ENCODE measurements around the gene HSPH1. TPM values are rescaled to one million over a fixed set of nuclear protein-coding genes. Genes with fewer than 3 reads are reported as not detected.

HSPH1 gene
- total and polyA plus RNA-seq, 8 donors, result 11.1 to 37.0 (median 21.1) TPM

GRCh38 chr13:31111136-31111535 is 50.6 kb downstream of the HSPH1 start:
- ATAC-seq (no peak), FAIRE-seq (no peak), DNase-seq (no peak)
- no peaks in the 10 kb centered on the region for H3K36me3 ChIP-seq
- TF ChIP-seq CTCF (IDR thresholded peaks at IDR 0.05), result no peak
- H3K9me3 ChIP-seq, result no peaks in the 10 kb centered on the region
- no peak overlapping the region for H3K4me3 ChIP-seq
- H3K27me3 ChIP-seq, result no peaks in the 10 kb centered on the region
- H3K27ac ChIP-seq, result no peak overlapping the region
- WGBS, 2 donors, result 82 to 87% methylated on average over 4 of the region's 4 CpGs
- no peaks in the 10 kb centered on the region for H3K4me1 ChIP-seq
- intact Hi-C loops (cut with DNase I), result no loop called here

GRCh38 chr13:31110617-31111016 is 51.1 kb downstream of the HSPH1 start:
- no peak for DNase-seq
- Histone ChIP-seq H3K9me3 (no peaks in the 10 kb centered on the region), H3K4me1 (no peaks in the 10 kb centered on the region), H3K27ac (no peak overlapping the region), H3K27me3 (no peaks in the 10 kb centered on the region), H3K36me3 (no peaks in the 10 kb centered on the region), H3K4me3 (no peak overlapping the region)
- no peak for ATAC-seq
- no peak for FAIRE-seq
- 83 to 90% methylated on average over 10 of the region's 10 CpGs for WGBS, 2 donors
- TF ChIP-seq CTCF (IDR thresholded peaks at IDR 0.05), result no peak
- intact Hi-C loops (cut with DNase I), result no loop called here

- FAIRE-seq (no peak), ATAC-seq (no peak), DNase-seq (no peak)
- Histone ChIP-seq H3K27ac (no peak overlapping the region), H3K4me3 (no peak overlapping the region), H3K27me3 (no peaks in the 10 kb centered on the region), H3K4me1 (no peaks in the 10 kb centered on the region), H3K9me3 (no peaks in the 10 kb centered on the region), H3K36me3 (no peaks in the 10 kb centered on the region)
- intact Hi-C loops (cut with DNase I), result no loop called here
- no peak for TF ChIP-seq CTCF (IDR thresholded peaks at IDR 0.05)
- WGBS, 2 donors, result 69 to 83% methylated on average over 7 of the region's 7 CpGs
Measured at GRCh38 chr13:31110169-31110568, 51.5 kb downstream of the HSPH1 start.

- FAIRE-seq (no peak), ATAC-seq (no peak), DNase-seq (no peak)
- Histone ChIP-seq H3K36me3 (no peaks in the 10 kb centered on the region), H3K9me3 (no peaks in the 10 kb centered on the region), H3K27ac (no peak overlapping the region), H3K27me3 (no peaks in the 10 kb centered on the region), H3K4me1 (no peaks in the 10 kb centered on the region), H3K4me3 (no peak overlapping the region)
- TF ChIP-seq CTCF (IDR thresholded peaks at IDR 0.05), result no peak
- intact Hi-C loops (cut with DNase I), result no loop called here
- WGBS, 2 donors, result 69 to 94% methylated on average over 1 of the region's 1 CpG
Measured at GRCh38 chr13:31107109-31107508, 54.6 kb downstream of the HSPH1 start.

GRCh38 chr13:31105856-31106255 is 55.8 kb downstream of the HSPH1 start:
- WGBS, 2 donors, result 73 to 89% methylated on average over 3 of the region's 3 CpGs
- no peak for ATAC-seq
- FAIRE-seq, result no peak
- Histone ChIP-seq H3K4me3 (no peak overlapping the region), H3K27ac (no peak overlapping the region), H3K9me3 (no peaks in the 10 kb centered on the region), H3K4me1 (no peaks in the 10 kb centered on the region), H3K27me3 (no peaks in the 10 kb centered on the region), H3K36me3 (no peaks in the 10 kb centered on the region)
- TF ChIP-seq CTCF (IDR thresholded peaks at IDR 0.05), result no peak
- intact Hi-C loops (cut with DNase I), result no loop called here
- DNase-seq, result no peak
